Liver (tissue), 3 donors: ENCODE results near the gene JAM3.
A peak's percentile ranks its signal among the peaks of the same experiment; 100 is the strongest.

Experiments used
- CTCF ChIP-seq: fragments of 150-350 bp; IDR thresholded peaks from 2 replicates; pipeline ENCODE4 v1.5.1; 2017; ENCODE audit warnings: improper control_type of control experiment, low read depth, low read length; ENCODE audit not compliant: missing input control
- EGR1 ChIP-seq, 2 donors: IDR thresholded peaks; 2 replicates each; pipeline ENCODE4 v1.6.1; 2016 to 2018; ENCODE audit warnings: antibody characterized with exemption in 2 of 2, low read depth in 2 of 2
- FOXA1 ChIP-seq: IDR thresholded peaks from 2 replicates; pipeline ENCODE4 v1.6.1; 2016; ENCODE audit warnings: antibody characterized with exemption
- RAD21 ChIP-seq, 2 donors: IDR thresholded peaks; 2 replicates each; pipeline ENCODE4 v1.6.1; 2016; ENCODE audit warnings: antibody characterized with exemption in 2 of 2, mild to moderate bottlenecking in 2 of 2
- SP1 ChIP-seq: IDR thresholded peaks from 2 replicates; pipeline ENCODE4 v1.6.1; 2018; ENCODE audit warnings: antibody characterized with exemption, mild to moderate bottlenecking
- TF ChIP-seq, protein P1 (sequence below): IDR thresholded peaks from 2 replicates; pipeline ENCODE4 v1.6.1; 2016; ENCODE audit warnings: antibody characterized with exemption, mild to moderate bottlenecking
- TF ChIP-seq, protein P2 (sequence below): IDR thresholded peaks from 2 replicates; pipeline ENCODE4 v1.6.1; 2016; ENCODE audit warnings: antibody characterized with exemption
- donor health status: healthy.
- donor health status: healthy.

- TF ChIP-seq EGR1 (IDR thresholded peaks at IDR 0.05; ENCODE audit: low read depth in 2 of 2) = no peak
- TF ChIP-seq, protein P1, sequence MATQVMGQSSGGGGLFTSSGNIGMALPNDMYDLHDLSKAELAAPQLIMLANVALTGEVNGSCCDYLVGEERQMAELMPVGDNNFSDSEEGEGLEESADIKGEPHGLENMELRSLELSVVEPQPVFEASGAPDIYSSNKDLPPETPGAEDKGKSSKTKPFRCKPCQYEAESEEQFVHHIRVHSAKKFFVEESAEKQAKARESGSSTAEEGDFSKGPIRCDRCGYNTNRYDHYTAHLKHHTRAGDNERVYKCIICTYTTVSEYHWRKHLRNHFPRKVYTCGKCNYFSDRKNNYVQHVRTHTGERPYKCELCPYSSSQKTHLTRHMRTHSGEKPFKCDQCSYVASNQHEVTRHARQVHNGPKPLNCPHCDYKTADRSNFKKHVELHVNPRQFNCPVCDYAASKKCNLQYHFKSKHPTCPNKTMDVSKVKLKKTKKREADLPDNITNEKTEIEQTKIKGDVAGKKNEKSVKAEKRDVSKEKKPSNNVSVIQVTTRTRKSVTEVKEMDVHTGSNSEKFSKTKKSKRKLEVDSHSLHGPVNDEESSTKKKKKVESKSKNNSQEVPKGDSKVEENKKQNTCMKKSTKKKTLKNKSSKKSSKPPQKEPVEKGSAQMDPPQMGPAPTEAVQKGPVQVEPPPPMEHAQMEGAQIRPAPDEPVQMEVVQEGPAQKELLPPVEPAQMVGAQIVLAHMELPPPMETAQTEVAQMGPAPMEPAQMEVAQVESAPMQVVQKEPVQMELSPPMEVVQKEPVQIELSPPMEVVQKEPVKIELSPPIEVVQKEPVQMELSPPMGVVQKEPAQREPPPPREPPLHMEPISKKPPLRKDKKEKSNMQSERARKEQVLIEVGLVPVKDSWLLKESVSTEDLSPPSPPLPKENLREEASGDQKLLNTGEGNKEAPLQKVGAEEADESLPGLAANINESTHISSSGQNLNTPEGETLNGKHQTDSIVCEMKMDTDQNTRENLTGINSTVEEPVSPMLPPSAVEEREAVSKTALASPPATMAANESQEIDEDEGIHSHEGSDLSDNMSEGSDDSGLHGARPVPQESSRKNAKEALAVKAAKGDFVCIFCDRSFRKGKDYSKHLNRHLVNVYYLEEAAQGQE = no peak
- no peak for TF ChIP-seq CTCF
- TF ChIP-seq FOXA1 = no peak
- peak; percentile 53 for TF ChIP-seq SP1
- TF ChIP-seq RAD21 (IDR thresholded peaks at IDR 0.05) = no peak
- TF ChIP-seq, protein P2, sequence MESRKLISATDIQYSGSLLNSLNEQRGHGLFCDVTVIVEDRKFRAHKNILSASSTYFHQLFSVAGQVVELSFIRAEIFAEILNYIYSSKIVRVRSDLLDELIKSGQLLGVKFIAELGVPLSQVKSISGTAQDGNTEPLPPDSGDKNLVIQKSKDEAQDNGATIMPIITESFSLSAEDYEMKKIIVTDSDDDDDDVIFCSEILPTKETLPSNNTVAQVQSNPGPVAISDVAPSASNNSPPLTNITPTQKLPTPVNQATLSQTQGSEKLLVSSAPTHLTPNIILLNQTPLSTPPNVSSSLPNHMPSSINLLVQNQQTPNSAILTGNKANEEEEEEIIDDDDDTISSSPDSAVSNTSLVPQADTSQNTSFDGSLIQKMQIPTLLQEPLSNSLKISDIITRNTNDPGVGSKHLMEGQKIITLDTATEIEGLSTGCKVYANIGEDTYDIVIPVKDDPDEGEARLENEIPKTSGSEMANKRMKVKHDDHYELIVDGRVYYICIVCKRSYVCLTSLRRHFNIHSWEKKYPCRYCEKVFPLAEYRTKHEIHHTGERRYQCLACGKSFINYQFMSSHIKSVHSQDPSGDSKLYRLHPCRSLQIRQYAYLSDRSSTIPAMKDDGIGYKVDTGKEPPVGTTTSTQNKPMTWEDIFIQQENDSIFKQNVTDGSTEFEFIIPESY = no peak
Measured at GRCh38 chr11:134170177-134170918, 101.5 kb downstream of the JAM3 start.
